K562 (cell line): Measurements from ENCODE around the gene MAGIX. TPM values are rescaled to one million over a fixed set of nuclear protein-coding genes. Genes with fewer than 3 reads are reported as not detected.
A peak's percentile ranks its signal among the peaks of the same experiment; 100 is the strongest.

Experiments
- ATAC-seq: fragments of 200-7000 bp; cut with Tn5 transposase; 3 replicates; pipeline ENCODE4 v1.9.1; 2020; ENCODE audit warnings: moderate library complexity
- BruUV-seq: library from RNA; stranded (reverse); fragments of 400-500 nt; replicated peaks from 2 replicates; lab custom pipeline; 2021; lab: Mats Ljungman, UMichigan
- CTCF ChIA-PET: fragments of 300-600 bp; formaldehyde crosslinking; extraction: SDS; loops from one replicate; lab custom pipeline; 2021; ENCODE audit warnings: low intra/inter-chr PET ratio; lab: Yijun Ruan, JAX
- POLR2A ChIA-PET: fragments of 300-600, 350-650 bp; sonication (Branson Sonifier 250); formaldehyde crosslinking; extraction: SDS; loops from one replicate; lab custom pipeline; 2021; ENCODE audit warnings: antibody characterized with exemption, inconsistent platforms; lab: Yijun Ruan, JAX
- DNase-seq, 4 experiments: peaks; one replicate each; pipeline versions ENCODE4 v3.0.0 to v3.0.0-alpha.2; 2011 to 2018; ENCODE audit warnings: low spot score in 3 of 4, mixed read lengths in 3 of 4; ENCODE audit errors: extremely low read depth in 1 of 4
- FAIRE-seq: peaks from 2 replicates; lab custom pipeline; 2011; peaks lifted over from hg19 to GRCh38; lab: Jason Lieb, UNC
- H2AFZ ChIP-seq: 2 replicates; pipeline ENCODE4 v1.6.0; 2011; ENCODE audit warnings: low read depth, low read length, control low read depth, inconsistent platforms
- H3K27ac ChIP-seq: fragments of 200-600 bp; 3 replicates; pipeline ENCODE4 v1.8.0; 2011; ENCODE audit warnings: low read depth, mild to moderate bottlenecking, control low read depth, inconsistent platforms, low read length, moderate library complexity, mixed read lengths; ENCODE audit errors: extremely low read depth
- H3K27me3 ChIP-seq, 2 experiments: fragments of 300-600 bp in 1 of 2; 2 replicates in 1 of 2; 3 replicates in 1 of 2; pipeline versions ENCODE4 v1.6.0 to v1.8.0; 2011; ENCODE audit warnings: inconsistent platforms in 2 of 2, low read length in 2 of 2, mild to moderate bottlenecking in 1 of 2, mixed read lengths in 1 of 2, moderate library complexity in 1 of 2; ENCODE audit not compliant: control insufficient read depth in 2 of 2, insufficient read depth in 2 of 2
- H3K36me3 ChIP-seq: fragments of 300-600 bp; 3 replicates; pipeline ENCODE4 v1.8.0; 2011; ENCODE audit warnings: mild to moderate bottlenecking, low read length, inconsistent platforms; ENCODE audit not compliant: control insufficient read depth, insufficient read depth
- H3K4me1 ChIP-seq, 2 experiments: fragments of 200-600 bp in 1 of 2; replicated peaks in 1 of 2; 2 replicates in 1 of 2; 3 replicates in 1 of 2; pipeline versions ENCODE4 v1.5.1 to v1.8.0; 2011; ENCODE audit warnings: inconsistent platforms in 2 of 2, low read length in 2 of 2, mild to moderate bottlenecking in 1 of 2, mixed read lengths in 1 of 2, moderate library complexity in 1 of 2; ENCODE audit not compliant: control insufficient read depth in 2 of 2, insufficient read depth in 2 of 2
- H3K4me2 ChIP-seq: 2 replicates; pipeline ENCODE4 v1.6.1; 2011; ENCODE audit warnings: low read length, control low read depth, inconsistent platforms, mixed read lengths; ENCODE audit not compliant: insufficient read depth
- H3K4me3 ChIP-seq: fragments of 200-600 bp; sonication (generic), shearing (Covaris generic); 2 replicates; pipeline ENCODE4 v1.5.1; 2016; ENCODE audit warnings: control low read depth, inconsistent platforms
- H3K79me2 ChIP-seq: fragments of 200-600 bp; 3 replicates; pipeline ENCODE4 v1.8.0; 2011; ENCODE audit warnings: low read length, inconsistent platforms; ENCODE audit not compliant: control insufficient read depth, insufficient read depth
- H3K9ac ChIP-seq, 2 experiments: 2 replicates each; pipeline versions ENCODE4 v1.6.0 to v1.6.1; 2011; ENCODE audit warnings: low read depth in 2 of 2, low read length in 2 of 2, control low read depth in 1 of 2, inconsistent platforms in 1 of 2, mild to moderate bottlenecking in 1 of 2, mixed read lengths in 1 of 2; ENCODE audit not compliant: insufficient read depth in 1 of 2
- H3K9me1 ChIP-seq: one replicate; pipeline ENCODE4 v1.6.0; 2011; ENCODE audit warnings: inconsistent platforms, mild to moderate bottlenecking, low read length, moderate library complexity; ENCODE audit not compliant: control insufficient read depth, insufficient read depth
- H3K9me3 ChIP-seq: replicated peaks from 2 replicates; pipeline ENCODE4 v1.5.1; 2011; ENCODE audit warnings: low read depth, low read length, inconsistent platforms; ENCODE audit not compliant: control insufficient read depth, insufficient read depth
- H4K20me1 ChIP-seq: replicated peaks from 2 replicates; pipeline ENCODE4 v1.6.1; 2011; ENCODE audit warnings: low read length, inconsistent platforms, mixed read lengths; ENCODE audit not compliant: control insufficient read depth, insufficient read depth
- BHLHE40 ChIP-seq: IDR thresholded peaks from 2 replicates; pipeline ENCODE4 v1.6.1; 2011; ENCODE audit warnings: low read length, improper control_type of control experiment
- CGGBP1 ChIP-seq: fragments of 250-450 bp; sonication (Bioruptor Pico); IDR thresholded peaks from 2 replicates; pipeline ENCODE4 v1.9.0; 2021; ENCODE audit warnings: mild to moderate bottlenecking
- CREBBP ChIP-seq: IDR thresholded peaks from one replicate; pipeline ENCODE4 v1.6.1; 2012; ENCODE audit warnings: low read depth, mild to moderate bottlenecking, control low read depth, inconsistent platforms, low read length
- ELK3 ChIP-seq: fragments of 450-650 bp; formaldehyde crosslinking; IDR thresholded peaks from 2 replicates; pipeline ENCODE4 v1.4.0; 2020; ENCODE audit warnings: mild to moderate bottlenecking
- GATAD2B ChIP-seq: fragments of 450-650 bp; IDR thresholded peaks from 2 replicates; pipeline ENCODE4 v1.6.1; 2017; ENCODE audit warnings: mild to moderate bottlenecking, borderline replicate concordance
- GTF2A2 ChIP-seq: IDR thresholded peaks from 2 replicates; pipeline ENCODE4 v1.6.1; 2016; ENCODE audit warnings: mild to moderate bottlenecking, missing genetic modification characterization, missing compliant biosample characterization
- HEY1 ChIP-seq: fragments of 250-450 bp; sonication (Bioruptor Pico); IDR thresholded peaks from 2 replicates; pipeline ENCODE4 v1.5.0; 2020; ENCODE audit warnings: mild to moderate bottlenecking, moderate library complexity, borderline replicate concordance
- HMGN3 ChIP-seq: IDR thresholded peaks from 2 replicates; pipeline ENCODE4 v1.6.1; 2011; ENCODE audit warnings: borderline replicate concordance, low read depth, mild to moderate bottlenecking, mixed read lengths, low read length; ENCODE audit not compliant: insufficient read length; ENCODE audit errors: extremely low read depth
- HMGXB4 ChIP-seq: sonication (generic); formaldehyde crosslinking; IDR thresholded peaks from 2 replicates; pipeline ENCODE4 v1.8.1; 2023; ENCODE audit warnings: mild to moderate bottlenecking, missing genetic modification reagents
- RNF2 ChIP-seq: sonication (generic); IDR thresholded peaks from 2 replicates; pipeline ENCODE4 v1.6.1; 2016
- RUNX1 ChIP-seq: sonication (generic); IDR thresholded peaks from 2 replicates; pipeline ENCODE4 v1.6.1; 2016; ENCODE audit warnings: antibody characterized with exemption, low read depth
- SIN3B ChIP-seq: fragments of 450-650 bp; IDR thresholded peaks from 2 replicates; pipeline ENCODE4 v1.6.1; 2017; ENCODE audit warnings: low read depth, mild to moderate bottlenecking, moderate library complexity
- SMAD4 ChIP-seq: fragments of 250-450 bp; sonication (Bioruptor Pico); conservative IDR thresholded peaks from 2 replicates; pipeline ENCODE4 v1.8.0; 2021; ENCODE audit warnings: inconsistent platforms, mild to moderate bottlenecking, moderate library complexity
- SP1 ChIP-seq: sonication (generic); formaldehyde crosslinking; IDR thresholded peaks from 2 replicates; pipeline ENCODE4 v1.8.1; 2022; ENCODE audit warnings: mild to moderate bottlenecking, missing genetic modification reagents
- XRCC3 ChIP-seq: fragments of 450-650 bp; IDR thresholded peaks from 2 replicates; pipeline ENCODE4 v1.6.1; 2017; ENCODE audit warnings: mild to moderate bottlenecking, moderate library complexity
- ZBTB33 ChIP-seq: sonication (generic); formaldehyde crosslinking; IDR thresholded peaks from 2 replicates; pipeline ENCODE4 v1.8.1; 2023; ENCODE audit warnings: mild to moderate bottlenecking, missing genetic modification reagents
- ZNF780A ChIP-seq: fragments of 250-450 bp; sonication (Bioruptor Pico); IDR thresholded peaks from 2 replicates; pipeline ENCODE4 v1.5.0; 2021; ENCODE audit warnings: mild to moderate bottlenecking
- WGBS: fragments of 100-300 bp; shearing (Covaris generic); methylation state at CpG from one replicate; pipeline ENCODE4 v1.1.6; 2016; ENCODE audit warnings: low coverage, mixed read lengths; ENCODE audit not compliant: insufficient coverage; ENCODE audit errors: missing lambda C conversion rate; 5-methylcytosine and 5-hydroxymethylcytosine counted together
- in situ Hi-C: fragments of 300-500 bp; cut with MboI; formaldehyde crosslinking; loops from 4 replicates; pipeline ENCODE4 v1.15.0; 2018; ENCODE audit warnings: inconsistent platforms, mixed read lengths
- intact Hi-C: fragments of 100-400 bp; cut with micrococcal nuclease; formaldehyde crosslinking; loops from 2 replicates; pipeline ENCODE4 v1.14.2; 2022
- polyA plus RNA-seq, 8 experiments: library from polyadenylated mRNA; depleted of rRNA in 4 of 8; stranded (reverse) in 5 of 8; unstranded in 3 of 8; fragments of >200 nt; fragmentation: Nextera tagmentation in 2 of 8; fragmentation: Illumina TruSeq in 1 of 8; extraction: Ambion mirVana in 2 of 8; extraction: Trizol in 1 of 8; gene quantifications; 2 replicates each; pipeline versions ENCODE4 v1.2.1 to v1.2.3, GENCODE V29; 2011 to 2014; ENCODE audit warnings: inconsistent platforms in 1 of 8, missing spikeins in 1 of 8
- total RNA-seq, 7 experiments: library from RNA; depleted of rRNA in 6 of 7; stranded (reverse); fragments of >200 nt in 6 of 7; fragmentation: Illumina TruSeq in 2 of 7; extraction: Trizol in 2 of 7; gene quantifications; 2 replicates each; pipeline versions ENCODE4 v1.2.1 to v1.2.3, GENCODE V29; 2011 to 2021; ENCODE audit warnings: low replicate concordance in 1 of 7

The MAGIX gene
- total and polyA plus RNA-seq, 9 of the 15 experiments (the other 6 are each of a cell fraction or from before 2014, with no cell fraction given), result 0.08 to 3.5 (median 0.47) TPM

- no TSS peak for BruUV-seq
- Histone ChIP-seq H3K36me3 (no peaks in the 10 kb centered on the region), H3K9me1 (no peaks in the 10 kb centered on the region), H3K9me3 (no peaks in the 10 kb centered on the region; the same call in 1 of the 2 replicates), H3K27ac (peak overlapping the region; percentile 91), H4K20me1 (no peaks in the 10 kb centered on the region), H3K27me3 (no peaks in the 10 kb centered on the region), H3K4me1 (peaks cover 0 to 28% of the 10 kb centered on the region in 2 experiments; a peak in 4 of 5 replicates), H2AFZ (peak overlapping the region; percentile 88), H3K9ac (peak overlapping the region; percentile 78 to 88), H3K79me2 (peaks cover 10% of the 10 kb centered on the region; the same call in 2 of the 3 replicates), H3K4me3 (peak overlapping the region; percentile 44), H3K4me2 (peak overlapping the region; percentile 89)
- ATAC-seq (peak; percentile 91), DNase-seq (peak; percentile 88 to 95 (median 90)), FAIRE-seq (no peak)
- 4% methylated on average over 35 of the region's 65 CpGs for WGBS
- intact Hi-C loops, result no loop called here
- in situ Hi-C loops, result no loop called here
- CTCF ChIA-PET, result no interaction called here
- POLR2A ChIA-PET, result interaction anchor here (0.6 to 1.5 kb wide), 3 partner anchors 11 to 16 kb away, joined by 3 read pairs; partner anchors contain the start of gene PLP2
- TF ChIP-seq HMGN3, result peak; percentile 77
- no peak; the same call in 1 of the 2 replicates for TF ChIP-seq SIN3B
- peak; percentile 89; the same call in 1 of the 2 replicates for TF ChIP-seq HMGXB4 (CRISPR knock-in tag)
- no peak for TF ChIP-seq ELK3
- TF ChIP-seq SP1 (CRISPR knock-in tag), result peak; percentile 74; the same call in 1 of the 2 replicates
- TF ChIP-seq RUNX1, result no peak
- no peak for TF ChIP-seq ZNF780A
- peak; percentile 96 for TF ChIP-seq ZBTB33 (CRISPR knock-in tag)
- 0 out of 2 replicates have a peak, but pooled peaks have one; percentile 28 for TF ChIP-seq GATAD2B
- TF ChIP-seq BHLHE40, result peak; percentile 57
- TF ChIP-seq GTF2A2 (tag), result no peak
- no peak for TF ChIP-seq CREBBP
- TF ChIP-seq CGGBP1 (CRISPR knock-in tag), result no peak
- TF ChIP-seq XRCC3, result no peak
- TF ChIP-seq HEY1 (CRISPR knock-in tag), result no peak
- TF ChIP-seq SMAD4 (CRISPR knock-in tag), result peak; percentile 91
- peak; percentile 84 for TF ChIP-seq RNF2
Measured at GRCh38 chrX:49155900-49156837, 6.4 kb upstream of the MAGIX start.
